ENCODE measurements around the gene SERPINB1.
A peak's percentile ranks its signal among the peaks of the same experiment; 100 is the strongest.

Gene SERPINB1

DNA sequence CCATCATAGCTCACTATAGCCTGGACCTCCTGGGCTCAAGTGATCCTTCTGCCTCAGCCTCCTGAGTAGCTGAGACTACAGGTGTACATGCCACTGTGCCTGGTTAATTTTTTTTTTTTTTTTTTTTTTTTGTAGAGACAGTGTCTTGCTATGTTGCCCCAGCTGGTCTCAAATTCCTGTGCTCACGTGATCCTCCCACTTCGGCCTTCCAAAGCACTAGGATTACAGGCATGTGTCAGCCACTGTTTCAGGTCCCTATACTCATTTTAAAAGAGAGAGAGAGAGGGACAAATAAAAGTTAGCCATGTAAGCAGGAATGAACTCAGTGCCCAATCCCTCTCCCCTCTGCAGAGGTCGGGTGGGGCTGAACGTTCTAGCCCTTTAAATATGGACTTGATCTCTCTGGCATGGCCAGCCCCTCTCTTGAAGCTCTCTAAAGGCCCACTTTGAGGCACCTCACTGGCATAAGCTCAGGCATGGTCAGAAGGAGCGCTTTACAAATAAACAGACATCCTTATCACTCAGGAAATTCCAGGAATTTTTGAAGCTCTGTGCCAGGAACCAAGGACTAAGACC, 9.0 kb upstream of the SERPINB1 start:
- peak; percentile 73 for DNase-seq (ENCODE audit: low read depth)

DNA sequence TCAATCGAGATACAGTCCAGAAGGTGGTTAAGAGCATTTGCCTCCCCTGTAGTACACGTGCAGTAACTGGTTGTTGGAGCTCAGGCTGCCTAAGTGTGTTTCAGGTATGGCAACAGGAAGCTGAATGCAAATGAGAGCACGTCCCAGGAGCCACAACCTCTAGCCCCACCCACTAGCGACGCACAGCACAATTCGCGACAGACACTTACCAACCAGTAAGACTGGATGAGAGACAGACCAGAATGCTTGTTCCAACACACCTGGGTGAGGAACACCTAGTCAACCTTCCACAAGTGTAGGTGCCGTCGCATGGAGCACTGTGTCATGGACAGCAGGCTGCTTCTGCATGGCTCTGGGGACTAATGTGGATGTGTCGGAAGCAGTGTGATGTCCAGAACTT, 7.2 kb upstream of the SERPINB1 start:
- DNase-seq (ENCODE audit: low read depth), result no peak

GRCh38 chr6:2845880-2846208, 4.2 kb upstream of the SERPINB1 start:
- DNase-seq (ENCODE audit: low read depth), result no peak

- peak; percentile 35 for DNase-seq (ENCODE audit: low read depth)
Measured at GRCh38 chr6:2844008-2844407, 2.3 kb upstream of the SERPINB1 start.

DNA sequence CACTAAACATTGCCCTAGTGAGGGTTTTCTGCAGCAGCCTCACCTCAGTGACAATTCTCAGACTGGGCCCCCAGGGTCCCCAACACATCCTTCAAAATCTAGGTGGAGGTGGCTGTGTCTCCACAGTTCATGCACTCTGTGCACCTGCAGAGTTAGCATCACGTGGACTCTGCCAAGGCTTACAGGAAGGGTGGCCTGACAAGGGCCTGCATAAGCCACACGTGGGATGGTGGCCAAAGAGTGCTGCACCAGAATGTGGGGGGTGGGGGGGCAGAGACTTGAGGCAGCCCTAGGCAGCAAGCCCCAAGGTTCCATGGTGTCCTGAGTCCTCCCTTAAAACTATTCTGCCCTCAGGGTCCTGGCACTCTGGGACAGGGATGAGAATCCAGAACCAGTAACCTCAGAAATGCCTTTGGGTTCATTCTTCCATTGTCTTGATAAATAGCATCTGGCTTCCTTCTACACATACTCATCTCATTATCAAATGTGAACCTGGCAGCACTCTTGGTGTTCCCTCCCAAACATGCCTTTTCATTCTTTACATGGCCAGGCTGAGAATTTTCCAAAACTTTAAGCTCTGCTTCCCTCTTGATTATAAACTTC, 1.6 kb upstream of the SERPINB1 start:
- DNase-seq (ENCODE audit: low read depth), result peak; percentile 56

GRCh38 chr6:2842139-2842552, 483 bp upstream of the SERPINB1 start:
- no peak for DNase-seq (ENCODE audit: low read depth)

DNA sequence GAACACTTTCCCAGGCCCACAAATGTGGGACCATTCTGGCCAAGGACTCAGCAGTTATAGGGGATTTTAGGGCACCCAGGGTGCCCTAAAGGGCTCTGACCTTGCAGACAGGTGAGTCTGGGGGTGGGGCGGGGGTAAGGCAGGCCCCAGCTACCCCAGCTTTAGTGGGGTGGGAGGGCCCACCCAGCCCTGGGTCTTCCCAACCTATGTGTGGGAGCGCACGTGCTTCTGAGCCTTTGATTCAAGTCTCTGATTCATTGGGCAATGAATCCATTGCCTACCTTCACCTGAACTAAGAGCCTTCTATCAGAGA, 958 bp downstream of the SERPINB1 start:
- DNase-seq (ENCODE audit: low read depth), result no peak

- peak; percentile 18 for DNase-seq (ENCODE audit: low read depth)
Measured at GRCh38 chr6:2839982-2840748, 1.5 kb downstream of the SERPINB1 start.

- DNase-seq (ENCODE audit: low read depth), result peak; percentile 85
Measured at GRCh38 chr6:2839195-2839981, 2.3 kb downstream of the SERPINB1 start.

GRCh38 chr6:2838251-2838650, 3.4 kb downstream of the SERPINB1 start:
- DNase-seq (ENCODE audit: low read depth), result no peak

DNA sequence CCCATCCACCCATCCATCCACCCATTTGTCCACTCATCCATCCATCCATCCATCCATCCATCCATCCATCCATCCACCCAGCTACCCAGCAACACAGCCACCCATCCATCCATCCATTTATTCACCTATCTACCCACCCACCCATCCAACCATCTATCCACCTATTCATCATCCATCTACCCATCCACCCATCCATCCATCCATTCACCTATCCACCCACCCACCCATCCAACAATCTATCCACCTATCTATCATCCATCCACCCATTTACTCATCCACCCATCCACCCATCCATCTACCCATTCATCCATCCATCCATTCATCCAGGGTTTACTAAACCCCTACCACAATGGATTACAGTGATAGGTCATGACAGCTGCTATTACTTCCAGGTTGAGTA, 7.4 kb downstream of the SERPINB1 start:
- no peak for DNase-seq (ENCODE audit: low read depth)

GRCh38 chr6:2831392-2831791, 10.3 kb downstream of the SERPINB1 start:
- no peak for DNase-seq (ENCODE audit: low read depth)

DNA sequence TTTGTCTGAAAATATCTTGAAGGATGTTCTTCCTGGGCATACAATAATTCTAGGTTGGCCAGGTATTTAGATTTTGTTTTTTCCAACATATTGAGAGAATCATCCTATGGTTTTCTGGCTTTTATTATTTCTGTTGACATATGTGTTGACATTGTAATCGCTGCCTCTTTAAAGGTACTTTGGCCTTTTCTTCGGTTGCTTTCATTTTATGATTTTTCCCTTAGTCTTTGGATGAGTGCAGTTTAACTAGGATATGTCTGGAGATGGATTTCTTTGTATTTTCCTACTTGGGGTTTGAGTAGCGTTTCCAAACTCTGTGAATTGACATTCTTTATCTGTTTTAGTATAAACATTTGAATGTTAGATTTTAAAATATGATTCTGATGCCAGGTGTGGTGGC, 11.5 kb downstream of the SERPINB1 start:
- no peak for DNase-seq (ENCODE audit: low read depth)

DNA sequence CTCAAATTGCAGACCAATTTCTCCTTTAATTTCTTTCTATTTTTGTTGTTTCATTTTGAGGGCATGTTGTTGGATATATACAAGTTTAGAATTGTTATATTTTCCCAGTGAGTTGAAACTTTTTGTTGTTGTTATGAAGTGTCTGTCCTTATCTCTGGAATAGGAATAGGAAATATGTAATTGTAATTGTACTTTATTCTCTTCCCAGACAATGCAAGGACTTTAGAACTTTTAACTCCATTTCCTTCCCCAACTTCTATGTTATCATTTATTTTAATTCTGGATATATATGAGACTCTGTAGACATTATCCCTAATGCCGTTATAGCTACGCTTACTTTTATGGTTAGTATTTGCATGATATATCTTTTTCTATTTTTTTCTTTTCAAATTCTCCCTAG, 12.4 kb downstream of the SERPINB1 start:
- DNase-seq (ENCODE audit: low read depth), result no peak

- no peak for DNase-seq (ENCODE audit: low read depth)
Measured at GRCh38 chr6:2828629-2829028, 13.0 kb downstream of the SERPINB1 start.

GRCh38 chr6:2827142-2827541, 14.5 kb downstream of the SERPINB1 start:
- no peak for DNase-seq (ENCODE audit: low read depth)

DNA sequence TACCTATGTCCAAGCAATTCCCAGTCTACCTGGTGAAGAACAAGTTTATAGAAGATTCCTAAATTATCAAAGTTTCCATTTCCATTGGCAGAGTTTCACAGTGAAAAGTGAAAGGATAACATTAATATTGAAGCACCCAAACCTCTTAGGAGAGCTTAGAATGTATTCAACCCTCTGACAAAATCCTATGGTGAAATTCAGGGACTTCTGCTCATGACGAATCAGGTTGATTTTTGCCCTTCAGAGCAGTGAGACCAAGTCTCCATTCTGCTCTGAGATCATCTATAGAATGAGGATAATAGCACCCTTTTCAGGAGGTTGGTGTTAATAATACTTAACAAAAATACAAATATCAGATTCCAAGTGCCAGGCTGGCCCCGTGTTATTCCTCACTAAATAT, 15.5 kb downstream of the SERPINB1 start:
- DNase-seq (ENCODE audit: low read depth), result no peak

GRCh38 chr6:2823104-2823850, 18.4 kb downstream of the SERPINB1 start:
- DNase-seq (ENCODE audit: low read depth), result no peak

- no peak for DNase-seq (ENCODE audit: low read depth)
Measured at GRCh38 chr6:2821554-2821953, 20.1 kb downstream of the SERPINB1 start.

- DNase-seq (ENCODE audit: low read depth), result no peak
Measured at GRCh38 chr6:2820415-2820814, 21.2 kb downstream of the SERPINB1 start.

DNA sequence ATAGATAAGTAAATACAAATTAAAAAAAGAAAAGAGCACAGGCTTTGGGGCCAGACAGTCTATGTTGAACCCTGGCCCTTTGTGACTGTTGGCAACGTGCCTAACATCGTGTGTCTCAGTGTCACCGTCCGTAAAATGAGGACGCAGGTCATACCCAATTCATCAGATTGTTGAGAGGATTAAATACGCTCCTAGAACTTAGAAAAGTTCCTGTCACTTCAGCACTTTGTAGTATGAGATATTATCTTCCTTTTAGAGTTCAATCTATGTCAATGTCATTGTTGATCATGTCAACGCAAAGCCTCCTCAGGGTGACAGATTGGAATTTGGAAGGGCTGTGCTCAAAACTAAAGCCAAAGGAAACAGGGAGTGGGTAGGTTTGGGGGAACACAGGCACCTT, 21.7 kb downstream of the SERPINB1 start:
- DNase-seq (ENCODE audit: low read depth), result no peak

- no peak for DNase-seq (ENCODE audit: low read depth)
Measured at GRCh38 chr6:2819115-2819514, 22.5 kb downstream of the SERPINB1 start.
